NK-92 (cell line): ENCODE results near the gene RNF186.
"Not testable (repeated sequence)": the region's sequence is repeated elsewhere in the genome, so short reads cannot be mapped to it uniquely, and the experiment has no call there.

Experiments
- DNase-seq: peaks from one replicate; lab custom pipeline; 2025; ENCODE audit not compliant: unreplicated experiment; lab: John Stamatoyannopoulos, UW

The RNF186 gene

GRCh38 chr1:19825298-19825697 is 10.2 kb upstream of the RNF186 start:
- no peak for DNase-seq

DNA sequence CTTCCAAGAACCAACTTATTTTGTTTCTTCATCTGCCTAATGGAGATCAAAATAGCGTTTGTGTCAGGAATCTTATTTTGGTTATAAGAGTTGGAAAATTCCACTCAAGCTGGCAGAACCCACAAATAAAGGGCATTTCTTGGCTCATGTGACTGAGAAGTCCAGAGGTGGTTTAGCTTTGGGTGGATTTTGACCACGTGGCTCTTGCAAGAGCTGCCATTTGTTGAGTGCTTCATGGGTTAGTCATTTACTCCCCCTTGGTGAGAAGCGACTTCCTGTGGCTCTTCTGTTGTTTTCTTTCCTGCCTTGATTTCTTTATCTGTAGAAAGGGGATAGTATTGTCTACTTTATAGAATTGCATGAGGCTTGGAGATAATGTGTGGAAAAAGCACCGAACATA is 9.5 kb upstream of the RNF186 start:
- no peak for DNase-seq

GRCh38 chr1:19824036-19824435 is 9.0 kb upstream of the RNF186 start:
- DNase-seq: no peak

DNA sequence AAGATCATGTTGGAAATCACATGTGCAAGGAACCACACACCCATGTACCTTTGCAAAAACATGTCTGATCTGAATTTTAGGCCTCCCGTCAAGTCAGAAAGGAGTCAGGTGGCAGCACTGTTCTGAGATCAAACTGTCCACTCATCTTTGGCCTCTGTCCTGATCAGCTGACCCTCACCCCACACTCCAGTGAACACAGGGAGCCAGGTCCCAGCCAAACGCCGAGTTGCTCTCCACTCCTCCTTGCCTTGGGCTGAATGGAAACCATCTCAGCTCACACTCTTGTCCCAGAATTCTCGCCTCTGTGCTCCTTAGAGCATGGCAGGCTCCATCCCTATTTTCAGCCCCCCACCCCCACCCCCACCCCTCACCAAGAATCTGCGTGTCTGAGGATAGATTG is 4.6 kb upstream of the RNF186 start:
- no peak for DNase-seq

DNA sequence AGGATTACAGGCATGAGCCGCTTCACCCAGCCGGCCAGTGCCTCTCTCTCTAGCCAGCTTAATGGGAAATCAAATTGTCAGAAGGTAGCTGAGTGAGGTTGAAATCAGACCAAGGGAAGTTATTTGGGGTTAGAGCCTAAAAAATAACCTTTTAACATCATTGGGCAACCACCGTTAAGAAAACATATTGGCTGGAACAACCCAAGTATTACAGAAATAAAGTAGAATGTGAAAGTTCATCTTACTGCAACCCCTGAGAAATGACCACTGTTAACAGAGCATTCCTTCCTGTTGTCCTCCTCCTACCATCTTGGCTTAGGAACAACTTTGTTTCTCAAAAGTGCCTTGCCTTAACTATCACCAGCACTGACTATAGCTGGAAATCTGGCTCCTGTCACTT is 3.2 kb upstream of the RNF186 start:
- DNase-seq: no peak

- DNase-seq: no peak
Measured at GRCh38 chr1:19817160-19817559, 2.1 kb upstream of the RNF186 start.

- not testable (repeated sequence) for DNase-seq
Measured at GRCh38 chr1:19816737-19817086, 1.6 kb upstream of the RNF186 start.

GRCh38 chr1:19815801-19816736 is 986 bp upstream of the RNF186 start:
- no peak for DNase-seq

DNA sequence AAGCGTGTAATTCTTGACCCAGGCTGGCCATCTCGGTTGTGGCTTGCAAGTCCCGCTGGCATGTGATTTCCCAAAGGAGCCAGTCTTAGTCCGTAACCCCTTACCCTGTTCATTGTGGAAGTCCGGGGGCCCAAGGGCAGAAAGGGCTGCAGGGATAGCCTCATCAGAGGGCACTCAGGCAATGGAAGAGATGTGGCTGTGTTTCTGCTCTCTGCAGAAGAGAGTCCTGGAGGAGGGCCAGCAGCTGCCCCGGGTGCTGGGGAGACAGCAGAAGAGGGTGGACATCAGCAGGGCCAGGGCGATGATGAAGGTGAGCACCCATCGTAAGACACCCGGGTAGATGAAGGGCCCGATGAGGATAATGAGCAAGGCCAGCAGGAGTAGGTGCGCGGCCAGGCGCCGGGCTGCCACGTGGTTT is 830 bp downstream of the RNF186 start:
- no peak for DNase-seq

- no peak for DNase-seq
Measured at GRCh38 chr1:19813643-19813960, 1.5 kb downstream of the RNF186 start.

- no peak for DNase-seq
Measured at GRCh38 chr1:19812875-19813642, 2.0 kb downstream of the RNF186 start.

DNA sequence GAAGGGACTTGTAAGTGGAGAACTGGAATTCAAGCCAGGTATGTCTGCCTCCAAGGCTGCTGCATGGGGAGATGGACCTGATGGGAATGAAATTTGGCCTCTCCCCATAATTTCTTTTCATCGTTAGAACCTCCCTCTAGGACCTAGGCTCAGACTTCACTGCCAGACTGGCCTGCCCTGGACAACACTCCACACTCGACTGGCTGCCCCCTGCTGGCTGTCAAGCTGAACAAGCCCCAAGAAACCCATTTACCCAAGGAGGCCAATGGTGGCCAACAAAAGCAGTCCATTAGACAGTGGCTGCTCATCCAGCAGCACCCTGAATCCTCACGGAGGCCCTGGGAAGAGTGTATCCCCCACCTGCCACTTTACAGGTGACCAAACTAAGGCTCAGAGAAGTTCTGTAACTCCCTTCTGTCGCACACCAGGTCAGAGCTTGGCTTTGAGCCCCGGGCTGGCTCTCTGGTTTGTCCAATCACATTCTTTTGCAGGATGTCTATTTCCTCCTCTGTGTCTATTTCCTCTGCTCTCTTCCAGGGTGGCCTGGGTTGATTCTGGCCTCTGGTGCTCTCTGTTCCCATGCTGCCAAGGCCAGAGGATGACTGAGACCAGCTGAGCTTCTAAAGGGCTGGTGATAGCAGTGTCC is 3.8 kb downstream of the RNF186 start:
- DNase-seq: no peak

GRCh38 chr1:19809044-19809750 is 5.9 kb downstream of the RNF186 start:
- no peak for DNase-seq

DNA sequence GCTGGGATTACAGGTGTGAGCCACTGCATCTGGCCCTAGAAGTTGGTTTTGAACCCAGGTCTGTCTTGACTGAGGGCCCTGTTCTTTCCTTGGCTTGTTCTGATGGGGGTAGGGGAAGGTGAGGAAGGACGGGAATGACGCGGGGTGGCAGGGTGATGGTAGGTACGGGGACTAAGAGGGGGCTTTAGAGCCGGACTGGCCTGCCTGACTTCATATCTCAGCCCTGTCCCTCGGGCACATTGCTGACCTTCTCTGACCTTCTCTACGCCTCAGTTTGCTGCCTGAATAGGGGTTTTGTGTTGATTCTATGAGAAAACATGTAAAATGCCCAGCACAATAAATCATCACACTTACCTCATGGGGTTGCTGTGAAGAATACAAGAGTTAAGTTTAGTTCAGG is 6.7 kb downstream of the RNF186 start:
- no peak for DNase-seq

DNA sequence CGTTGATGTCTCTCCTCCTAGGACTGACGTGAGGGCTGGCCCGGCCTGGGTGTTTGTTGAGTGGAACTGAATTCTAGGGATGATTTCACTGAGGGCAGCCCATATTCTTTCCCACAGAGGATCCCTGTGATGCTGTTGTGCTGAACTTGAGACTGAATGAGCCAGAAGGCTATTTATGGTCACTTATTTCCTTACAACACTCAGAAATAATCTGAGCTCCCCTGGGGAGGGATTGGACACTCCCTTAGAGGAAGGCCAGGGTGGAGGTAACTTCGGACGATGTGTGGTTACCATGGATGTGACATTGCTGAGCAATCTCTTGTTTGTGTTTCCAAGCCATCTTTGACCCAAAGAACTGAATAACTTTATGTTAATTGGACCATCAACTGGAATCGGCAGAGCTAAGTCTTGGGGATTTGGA is 10.2 kb downstream of the RNF186 start:
- DNase-seq: no peak

DNA sequence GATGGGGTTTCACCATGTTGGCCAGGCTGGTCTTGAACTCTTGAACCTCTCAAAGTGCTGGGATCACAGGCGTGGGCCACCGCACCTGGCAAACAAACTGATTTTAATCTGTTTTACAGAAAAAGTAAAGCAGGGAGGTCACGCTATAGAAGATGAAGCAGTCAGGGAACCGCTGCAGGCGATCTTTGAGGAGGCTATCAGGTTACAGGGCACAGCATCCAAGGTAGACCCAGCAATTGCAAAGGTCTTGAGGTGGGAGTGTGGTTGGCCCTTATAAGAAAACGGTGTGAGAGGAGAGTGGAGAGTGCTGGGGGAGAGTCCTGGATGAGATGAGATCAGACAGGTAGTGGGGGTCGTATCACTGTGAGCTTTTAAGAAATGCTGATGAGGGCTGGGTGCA is 12.8 kb downstream of the RNF186 start:
- no peak for DNase-seq

DNA sequence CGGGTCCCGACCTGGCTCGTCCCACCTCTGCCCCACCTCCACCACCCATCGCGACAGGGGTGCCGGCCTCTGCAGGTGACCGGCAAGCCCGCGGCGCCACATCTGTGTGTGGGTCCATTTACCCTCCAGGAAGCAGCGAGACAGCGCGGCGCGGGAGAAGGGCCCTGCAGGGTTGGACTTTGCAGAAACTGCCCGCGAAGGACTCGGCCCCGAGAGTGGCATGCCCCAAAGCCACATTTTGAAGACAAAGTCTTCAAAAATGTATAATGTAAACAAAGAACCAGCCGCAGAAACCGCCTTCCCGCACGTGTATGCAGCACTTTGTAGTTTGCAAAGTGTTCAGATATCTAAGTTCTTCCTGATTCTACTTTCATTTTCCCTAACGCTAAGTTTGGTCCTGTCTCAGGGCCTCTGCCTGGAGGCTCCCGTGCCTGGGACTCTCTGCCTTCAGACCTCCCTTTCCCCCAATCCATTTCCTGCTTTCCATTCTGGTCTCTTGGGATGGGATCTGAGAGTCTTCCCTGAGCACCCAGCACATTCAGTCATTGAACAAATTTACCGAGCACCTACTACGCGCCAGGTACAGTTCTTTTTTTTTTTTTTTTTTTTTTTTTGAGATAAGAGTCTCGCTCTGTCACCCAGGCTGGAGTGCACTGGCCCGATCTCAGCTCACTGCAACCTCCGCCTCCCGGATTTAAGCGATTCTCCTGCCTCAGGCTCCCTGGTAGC is 14.8 kb downstream of the RNF186 start:
- DNase-seq: no peak

GRCh38 chr1:19799230-19800075 is 15.6 kb downstream of the RNF186 start, which contains the start of gene TMCO4:
TSS of gene TMCO4 (minus strand) at chr1:19799916. CDS start at chr1:19780758, 19,158 bp downstream.
- no peak for DNase-seq

GRCh38 chr1:19798486-19799229 is 16.4 kb downstream of the RNF186 start:
- DNase-seq: no peak
